Activated CD8-positive, alpha-beta T cell treated with anti-CD3 and anti-CD28 coated beads for 36 hours (primary cell): ENCODE results near the gene BMPR2. TPM values are rescaled to one million over a fixed set of nuclear protein-coding genes. Genes with fewer than 3 reads are reported as not detected.

ENCODE experiments used
- ATAC-seq: fragments of 200-7000 bp; cut with Tn5 transposase; one replicate; pipeline ENCODE4 v1.10.0; 2021; ENCODE audit warnings: mild to moderate bottlenecking, moderate library complexity
- CTCF ChIA-PET: fragments of 350-600 bp; sonication (Branson Sonifier 250); formaldehyde crosslinking; loops from one replicate; lab custom pipeline; 2021; ENCODE audit warnings: antibody characterized with exemption; lab: Charles Lee
- POLR2A ChIA-PET: fragments of 350-600 bp; sonication (Branson Sonifier 250); formaldehyde crosslinking; loops from one replicate; lab custom pipeline; 2021; ENCODE audit warnings: antibody characterized with exemption; lab: Charles Lee
- DNase-seq: peaks from one replicate; pipeline ENCODE4 v3.0.0-alpha.2; 2020
- H3K27ac Mint-ChIP-seq: one replicate; pipeline ENCODE4 v1.8.0; 2021; ENCODE audit warnings: mild to moderate bottlenecking, mixed read lengths
- H3K27me3 Mint-ChIP-seq: one replicate; pipeline ENCODE4 v1.8.0; 2021; ENCODE audit warnings: mixed read lengths
- H3K36me3 Mint-ChIP-seq: one replicate; pipeline ENCODE4 v1.8.0; 2021; ENCODE audit warnings: low read depth, mixed read lengths
- H3K4me1 Mint-ChIP-seq: one replicate; pipeline ENCODE4 v1.8.0; 2021; ENCODE audit warnings: low read depth, mixed read lengths
- H3K4me3 Mint-ChIP-seq: one replicate; pipeline ENCODE4 v1.8.0; 2021; ENCODE audit warnings: mild to moderate bottlenecking, moderate library complexity, mixed read lengths
- H3K9me3 Mint-ChIP-seq: one replicate; pipeline ENCODE4 v1.8.0; 2021; ENCODE audit warnings: mixed read lengths
- CTCF ChIP-seq: fragments of 200-600 bp; IDR thresholded peaks from one replicate; pipeline ENCODE4 v1.8.0; 2022; ENCODE audit warnings: antibody characterized with exemption, mild to moderate bottlenecking
- intact Hi-C: fragments of 100-400 bp; cut with micrococcal nuclease; formaldehyde crosslinking; loops from one replicate; pipeline ENCODE4 v1.10.0; 2022
- total RNA-seq, 2 experiments: library from RNA; stranded (reverse); gene quantifications; one replicate each; pipeline ENCODE4 v1.2.3, GENCODE V29; 2021

The BMPR2 gene
- 1 to 10 TPM; 7.1 to 7.7 TPM for total RNA-seq

DNA sequence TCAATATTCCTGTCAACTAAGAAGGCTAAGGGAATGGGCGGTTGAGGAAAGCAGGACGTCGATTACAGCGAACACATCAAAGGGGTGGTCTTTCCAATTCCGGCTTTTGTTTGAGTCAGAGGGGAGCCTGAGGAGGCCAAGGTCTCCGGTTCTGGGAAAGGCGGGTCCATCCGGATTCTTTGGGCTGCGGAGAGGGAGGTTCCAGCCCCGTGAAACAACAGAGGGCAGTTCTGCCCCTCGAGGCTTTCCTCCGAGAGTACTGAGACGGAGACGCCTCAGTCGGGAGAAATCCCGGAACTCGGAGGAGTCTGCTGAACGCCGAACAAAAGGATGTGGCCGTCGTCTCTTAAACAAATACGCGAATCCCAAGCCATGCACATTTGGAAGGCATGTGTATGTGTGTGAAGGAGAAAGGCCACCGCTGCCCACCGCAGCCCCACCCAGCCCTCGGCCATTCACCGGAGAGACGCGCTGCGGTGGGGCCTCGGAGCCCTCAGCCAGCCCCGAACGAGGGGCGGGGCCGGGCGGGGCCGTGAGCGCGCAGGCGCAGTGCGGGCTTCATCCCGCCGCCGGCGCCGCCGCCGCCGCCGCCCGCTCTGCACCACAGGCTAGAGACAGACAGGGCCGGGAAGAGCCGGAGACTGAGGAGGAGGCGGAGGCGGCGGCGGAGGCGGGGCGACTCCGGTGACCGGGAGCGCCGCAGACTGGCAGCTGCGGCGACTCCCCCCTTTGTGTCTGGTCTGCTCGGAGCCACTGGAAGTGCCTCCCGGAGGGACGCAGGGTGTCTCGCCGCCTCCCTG, at the start of gene BMPR2:
Gene BMPR2, plus strand, starts transcription at position 719 of the 800 bp plus-strand sequence. CDS start 1,148 bp downstream, outside the sequence.
- peak within 1 kb of the TSS; percentile 85 for H3K27ac Mint-ChIP-seq
- H3K4me1 Mint-ChIP-seq = peaks cover 22% of the 10 kb centered on the region
- peaks cover 2% of the 10 kb centered on the region for H3K36me3 Mint-ChIP-seq
- no peak for TF ChIP-seq CTCF
- DNase-seq = peak; percentile 78
- H3K9me3 Mint-ChIP-seq = no peaks in the 10 kb centered on the region
- H3K4me3 Mint-ChIP-seq = peak within 1 kb of the TSS; percentile 98
- ChIA-PET POLR2A (no interaction called here), CTCF (no interaction called here)
- ATAC-seq = peak; percentile 80
- intact Hi-C loops = no loop called here
- no peaks in the 10 kb centered on the region for H3K27me3 Mint-ChIP-seq

DNA sequence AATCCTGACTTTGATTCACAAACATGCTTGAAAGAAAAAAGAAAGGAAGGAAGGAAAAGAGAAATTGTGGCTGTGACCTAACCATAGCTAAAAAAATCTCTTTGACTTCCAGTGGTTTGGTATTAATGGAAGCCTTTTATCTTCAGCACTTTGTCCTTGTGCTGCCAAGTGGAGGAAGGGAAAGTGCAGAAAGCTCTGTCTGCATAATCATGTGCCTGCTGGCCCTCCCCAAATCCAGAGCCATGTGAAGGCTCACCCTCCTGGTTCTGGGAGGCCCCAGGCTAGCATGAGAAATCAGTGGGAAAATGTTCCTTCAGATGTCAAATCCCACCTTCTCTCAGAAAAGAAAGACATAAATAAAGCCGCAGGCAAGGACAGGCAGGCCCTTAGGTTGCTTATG, 48.3 kb upstream of the BMPR2 start:
- Mint-ChIP-seq H3K27ac (no peak overlapping the region), H3K36me3 (no peaks in the 10 kb centered on the region), H3K9me3 (no peaks in the 10 kb centered on the region), H3K4me3 (no peak overlapping the region), H3K27me3 (no peaks in the 10 kb centered on the region), H3K4me1 (no peaks in the 10 kb centered on the region)
- TF ChIP-seq CTCF = no peak
- ChIA-PET CTCF (no interaction called here), POLR2A (no interaction called here)
- ATAC-seq (no peak), DNase-seq (no peak)
- intact Hi-C loops = no loop called here

DNA sequence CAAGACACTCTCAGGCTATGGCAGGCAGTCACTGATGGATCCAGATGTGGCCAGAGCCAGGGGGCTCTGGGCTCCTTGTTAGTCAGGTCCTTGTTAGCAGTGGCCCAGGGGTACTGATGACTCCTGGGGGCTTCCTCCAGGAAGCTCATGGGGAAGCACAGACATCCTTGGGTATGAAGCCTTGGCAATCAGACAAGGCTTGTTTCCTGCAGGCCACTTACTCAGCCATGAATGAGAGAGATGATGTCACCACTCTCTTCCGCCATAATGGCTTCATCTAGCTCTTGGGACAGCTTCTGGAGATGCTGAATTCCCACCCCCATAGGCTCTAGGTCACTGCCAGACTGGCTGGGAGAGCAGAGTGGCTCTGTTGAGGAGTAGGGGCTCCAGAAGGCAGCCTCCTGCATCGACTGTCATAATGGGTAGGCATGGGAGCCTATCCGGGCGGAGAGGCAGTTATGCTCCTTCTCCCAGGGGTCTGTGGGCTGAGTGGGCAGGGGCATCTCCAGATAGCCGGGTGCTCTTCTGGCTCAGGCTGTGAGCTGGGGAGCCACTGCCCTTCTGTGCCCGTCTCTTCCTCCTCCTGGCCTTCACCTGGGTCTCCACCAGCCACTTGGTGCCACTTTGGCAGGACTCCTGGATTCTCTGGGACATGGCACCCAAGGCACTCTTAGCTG, 40.2 kb upstream of the BMPR2 start:
- intact Hi-C loops = no loop called here
- Mint-ChIP-seq H3K9me3 (no peaks in the 10 kb centered on the region), H3K4me1 (no peaks in the 10 kb centered on the region), H3K36me3 (no peaks in the 10 kb centered on the region), H3K27ac (no peak overlapping the region), H3K27me3 (no peaks in the 10 kb centered on the region), H3K4me3 (no peak overlapping the region)
- ChIA-PET POLR2A (no interaction called here), CTCF (no interaction called here)
- no peak for TF ChIP-seq CTCF
- ATAC-seq (no peak), DNase-seq (no peak)

- no peak for TF ChIP-seq CTCF
- DNase-seq = no peak
- H3K4me1 Mint-ChIP-seq = no peaks in the 10 kb centered on the region
- intact Hi-C loops = no loop called here
- POLR2A ChIA-PET = no interaction called here
- no peaks in the 10 kb centered on the region for H3K27me3 Mint-ChIP-seq
- H3K9me3 Mint-ChIP-seq = no peaks in the 10 kb centered on the region
- CTCF ChIA-PET = no interaction called here
- H3K4me3 Mint-ChIP-seq = no peak overlapping the region
- no peak overlapping the region for H3K27ac Mint-ChIP-seq
- no peaks in the 10 kb centered on the region for H3K36me3 Mint-ChIP-seq
- no peak for ATAC-seq
These were observed 39.0 kb upstream of the BMPR2 start for GRCh38 chr2:202337151-202337550.

DNA sequence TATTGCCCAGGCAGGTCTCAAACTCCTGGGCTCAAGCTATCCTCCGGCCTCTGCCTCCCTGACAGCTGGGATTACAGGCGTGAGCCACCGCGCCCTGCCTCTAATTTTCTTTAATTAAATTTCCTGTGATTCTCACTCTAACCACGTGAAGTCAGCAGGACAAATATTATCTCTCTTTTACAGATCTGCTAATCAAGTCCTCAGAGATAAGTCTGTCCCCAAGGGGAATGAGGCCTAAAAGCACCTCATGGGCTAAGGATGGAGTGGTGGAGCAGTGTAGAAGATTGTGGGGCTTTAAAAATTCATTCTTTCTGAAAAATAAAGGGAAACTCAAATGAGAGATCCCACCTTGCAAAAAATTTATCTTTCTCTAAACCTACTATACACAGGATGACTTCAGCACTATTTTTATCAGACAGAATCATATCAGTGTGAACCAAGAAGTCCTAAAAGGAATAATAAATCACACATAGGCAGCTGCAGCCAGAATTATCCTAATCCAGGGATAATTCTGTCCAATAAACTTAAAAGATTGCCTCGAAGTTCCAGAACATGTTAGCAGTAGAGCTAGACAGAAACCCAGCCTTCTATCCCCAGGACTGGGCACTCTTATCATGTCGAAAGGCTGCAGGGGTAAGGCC, 38.3 kb upstream of the BMPR2 start:
- Mint-ChIP-seq H3K4me1 (no peaks in the 10 kb centered on the region), H3K27ac (no peak overlapping the region), H3K4me3 (no peak overlapping the region), H3K27me3 (no peaks in the 10 kb centered on the region), H3K9me3 (no peaks in the 10 kb centered on the region), H3K36me3 (no peaks in the 10 kb centered on the region)
- CTCF ChIA-PET = no interaction called here
- DNase-seq = no peak
- POLR2A ChIA-PET = no interaction called here
- ATAC-seq = no peak
- TF ChIP-seq CTCF = no peak
- intact Hi-C loops = no loop called here
